B cell (primary cell): ENCODE data around the gene MGMT.

Experiments
- CTCF ChIP-seq: fragments of 200-600 bp; IDR thresholded peaks from one replicate; pipeline ENCODE4 v1.8.0; 2022; ENCODE audit warnings: antibody characterized with exemption, mild to moderate bottlenecking
- EZH2 ChIP-seq: IDR thresholded peaks from 2 replicates; pipeline ENCODE4 v1.6.1; 2012; ENCODE audit warnings: borderline replicate concordance, low read depth, mild to moderate bottlenecking, moderate library complexity, low read length; ENCODE audit not compliant: insufficient read depth, poor library complexity, severe bottlenecking

- no peak for TF ChIP-seq CTCF
- no peak for TF ChIP-seq EZH2
Observed at GRCh38 chr10:129755621-129756020, 288.6 kb downstream of the MGMT start.
